HepG2 (cell line): Measurements from ENCODE around the gene BIN1. TPM values are rescaled to one million over a fixed set of nuclear protein-coding genes. Genes with fewer than 3 reads are reported as not detected.

Source experiments
- ATF4 ChIP-seq, 2 experiments: fragments of 450-650 bp in 1 of 2; sonication (generic) in 1 of 2; formaldehyde crosslinking; IDR thresholded peaks; 2 replicates each; pipeline versions ENCODE4 v1.5.0 to v1.8.0; 2020 to 2022; ENCODE audit warnings: mild to moderate bottlenecking in 1 of 2, missing genetic modification reagents in 1 of 2
- MAF1 ChIP-seq: sonication (generic); formaldehyde crosslinking; IDR thresholded peaks from 2 replicates; pipeline ENCODE4 v1.5.0; 2020; ENCODE audit warnings: missing genetic modification reagents, borderline replicate concordance
- MEIS2 ChIP-seq: sonication (generic); formaldehyde crosslinking; IDR thresholded peaks from 2 replicates; pipeline ENCODE4 v1.9.0; 2021; ENCODE audit warnings: mild to moderate bottlenecking, missing genetic modification reagents
- MIER2 ChIP-seq: IDR thresholded peaks from 2 replicates; pipeline ENCODE4 v1.6.1; 2016; ENCODE audit warnings: missing biosample characterization, missing genetic modification reagents
- NFKB2 ChIP-seq: sonication (generic); formaldehyde crosslinking; IDR thresholded peaks from 2 replicates; pipeline ENCODE4 v1.4.0; 2020; ENCODE audit warnings: missing genetic modification reagents, borderline replicate concordance
- NONO ChIP-seq, 2 experiments: fragments of 450-650 bp in 1 of 2; sonication (generic) in 1 of 2; formaldehyde crosslinking in 1 of 2; IDR thresholded peaks in 1 of 2; conservative IDR thresholded peaks in 1 of 2; 2 replicates each; pipeline versions ENCODE4 v1.6.1 to v1.8.0; 2017 to 2022; ENCODE audit warnings: mild to moderate bottlenecking in 1 of 2, missing genetic modification reagents in 1 of 2, moderate library complexity in 1 of 2
- SNAPC4 ChIP-seq: sonication (generic); formaldehyde crosslinking; IDR thresholded peaks from 2 replicates; pipeline ENCODE4 v1.4.0; 2020; ENCODE audit warnings: mild to moderate bottlenecking, missing genetic modification reagents
- SSRP1 ChIP-seq: IDR thresholded peaks from 2 replicates; pipeline ENCODE4 v1.6.1; 2016; ENCODE audit warnings: control low read depth
- SYNCRIP ChIP-seq: fragments of 200-400 bp; formaldehyde crosslinking; IDR thresholded peaks from 2 replicates; pipeline ENCODE4 v1.6.1; 2018; ENCODE audit warnings: mild to moderate bottlenecking, low read depth, low read length; ENCODE audit not compliant: insufficient read depth
- ZNF124 ChIP-seq: sonication (generic); formaldehyde crosslinking; IDR thresholded peaks from 2 replicates; pipeline ENCODE4 v1.4.0; 2020; ENCODE audit warnings: missing genetic modification reagents
- ZNF354B ChIP-seq: sonication (generic); formaldehyde crosslinking; IDR thresholded peaks from 2 replicates; pipeline ENCODE4 v1.8.0; 2022; ENCODE audit warnings: mild to moderate bottlenecking, missing genetic modification reagents
- ZNF44 ChIP-seq: sonication (generic); formaldehyde crosslinking; IDR thresholded peaks from 2 replicates; pipeline ENCODE4 v1.5.1; 2020; ENCODE audit warnings: mild to moderate bottlenecking, missing genetic modification reagents
- polyA plus RNA-seq, 8 experiments: library from polyadenylated mRNA; depleted of rRNA in 3 of 8; stranded (reverse) in 7 of 8; unstranded in 1 of 8; fragments of >200 nt; fragmentation: Illumina TruSeq in 4 of 8; extraction: Trizol in 4 of 8; gene quantifications; 2 replicates each; pipeline versions ENCODE4 v1.2.1 to v1.2.3, GENCODE V29; 2011 to 2016; ENCODE audit warnings: low read depth in 4 of 8, missing spikeins in 1 of 8, mixed read lengths in 1 of 8; ENCODE audit not compliant: insufficient read depth in 1 of 8
- total RNA-seq, 5 experiments: library from RNA; depleted of rRNA; stranded (reverse); fragments of >200 nt; fragmentation: Illumina TruSeq; extraction: Trizol; gene quantifications; 2 replicates each; pipeline ENCODE4 v1.2.3, GENCODE V29; 2016; ENCODE audit warnings: low read depth in 1 of 5
- TF ChIP-seq, protein P1 (sequence below): sonication (generic); formaldehyde crosslinking; IDR thresholded peaks from 2 replicates; pipeline ENCODE4 v1.4.0; 2020; ENCODE audit warnings: missing genetic modification reagents
- TF ChIP-seq, protein P2 (sequence below): sonication (generic); formaldehyde crosslinking; IDR thresholded peaks from 2 replicates; pipeline ENCODE4 v1.8.0; 2022; ENCODE audit warnings: mild to moderate bottlenecking, missing genetic modification reagents, borderline replicate concordance
- TF ChIP-seq, protein P3 (sequence below): sonication (generic); formaldehyde crosslinking; IDR thresholded peaks from 2 replicates; pipeline ENCODE4 v1.4.0; 2020; ENCODE audit warnings: missing genetic modification reagents

The BIN1 gene
- total and polyA plus RNA-seq, 2 of the 13 experiments (the other 11 are each of a cell fraction or from before 2014, with no cell fraction given), result 0.93 to 1.2 TPM

GRCh38 chr2:127106457-127106990 lies 430 bp downstream of the BIN1 start (continued):
- no peak for TF ChIP-seq MEIS2 (CRISPR knock-in tag)
- TF ChIP-seq SNAPC4 (CRISPR knock-in tag), result no peak
- TF ChIP-seq MAF1 (CRISPR knock-in tag), result no peak
- TF ChIP-seq NONO (IDR thresholded peaks at IDR 0.05), result no peak
- TF ChIP-seq NONO (CRISPR knock-in tag; conservative IDR thresholded peaks at IDR 0.05), result no peak
- TF ChIP-seq SYNCRIP, result no peak
- no peak for TF ChIP-seq ZNF44 (CRISPR knock-in tag)
- no peak for TF ChIP-seq SSRP1
- no peak for TF ChIP-seq MIER2 (CRISPR knock-in tag)
- no peak for TF ChIP-seq ATF4 (CRISPR knock-in tag; IDR thresholded peaks at IDR 0.05)
- TF ChIP-seq, protein P1, sequence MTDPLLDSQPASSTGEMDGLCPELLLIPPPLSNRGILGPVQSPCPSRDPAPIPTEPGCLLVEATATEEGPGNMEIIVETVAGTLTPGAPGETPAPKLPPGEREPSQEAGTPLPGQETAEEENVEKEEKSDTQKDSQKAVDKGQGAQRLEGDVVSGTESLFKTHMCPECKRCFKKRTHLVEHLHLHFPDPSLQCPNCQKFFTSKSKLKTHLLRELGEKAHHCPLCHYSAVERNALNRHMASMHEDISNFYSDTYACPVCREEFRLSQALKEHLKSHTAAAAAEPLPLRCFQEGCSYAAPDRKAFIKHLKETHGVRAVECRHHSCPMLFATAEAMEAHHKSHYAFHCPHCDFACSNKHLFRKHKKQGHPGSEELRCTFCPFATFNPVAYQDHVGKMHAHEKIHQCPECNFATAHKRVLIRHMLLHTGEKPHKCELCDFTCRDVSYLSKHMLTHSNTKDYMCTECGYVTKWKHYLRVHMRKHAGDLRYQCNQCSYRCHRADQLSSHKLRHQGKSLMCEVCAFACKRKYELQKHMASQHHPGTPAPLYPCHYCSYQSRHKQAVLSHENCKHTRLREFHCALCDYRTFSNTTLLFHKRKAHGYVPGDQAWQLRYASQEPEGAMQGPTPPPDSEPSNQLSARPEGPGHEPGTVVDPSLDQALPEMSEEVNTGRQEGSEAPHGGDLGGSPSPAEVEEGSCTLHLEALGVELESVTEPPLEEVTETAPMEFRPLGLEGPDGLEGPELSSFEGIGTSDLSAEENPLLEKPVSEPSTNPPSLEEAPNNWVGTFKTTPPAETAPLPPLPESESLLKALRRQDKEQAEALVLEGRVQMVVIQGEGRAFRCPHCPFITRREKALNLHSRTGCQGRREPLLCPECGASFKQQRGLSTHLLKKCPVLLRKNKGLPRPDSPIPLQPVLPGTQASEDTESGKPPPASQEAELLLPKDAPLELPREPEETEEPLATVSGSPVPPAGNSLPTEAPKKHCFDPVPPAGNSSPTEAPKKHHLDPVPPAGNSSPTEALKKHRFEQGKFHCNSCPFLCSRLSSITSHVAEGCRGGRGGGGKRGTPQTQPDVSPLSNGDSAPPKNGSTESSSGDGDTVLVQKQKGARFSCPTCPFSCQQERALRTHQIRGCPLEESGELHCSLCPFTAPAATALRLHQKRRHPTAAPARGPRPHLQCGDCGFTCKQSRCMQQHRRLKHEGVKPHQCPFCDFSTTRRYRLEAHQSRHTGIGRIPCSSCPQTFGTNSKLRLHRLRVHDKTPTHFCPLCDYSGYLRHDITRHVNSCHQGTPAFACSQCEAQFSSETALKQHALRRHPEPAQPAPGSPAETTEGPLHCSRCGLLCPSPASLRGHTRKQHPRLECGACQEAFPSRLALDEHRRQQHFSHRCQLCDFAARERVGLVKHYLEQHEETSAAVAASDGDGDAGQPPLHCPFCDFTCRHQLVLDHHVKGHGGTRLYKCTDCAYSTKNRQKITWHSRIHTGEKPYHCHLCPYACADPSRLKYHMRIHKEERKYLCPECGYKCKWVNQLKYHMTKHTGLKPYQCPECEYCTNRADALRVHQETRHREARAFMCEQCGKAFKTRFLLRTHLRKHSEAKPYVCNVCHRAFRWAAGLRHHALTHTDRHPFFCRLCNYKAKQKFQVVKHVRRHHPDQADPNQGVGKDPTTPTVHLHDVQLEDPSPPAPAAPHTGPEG, result no peak
- no peak for TF ChIP-seq ZNF124 (CRISPR knock-in tag)
- TF ChIP-seq NFKB2, result 0 out of 2 replicates have a peak, but pooled peaks have one; percentile 6
- TF ChIP-seq, protein P2, sequence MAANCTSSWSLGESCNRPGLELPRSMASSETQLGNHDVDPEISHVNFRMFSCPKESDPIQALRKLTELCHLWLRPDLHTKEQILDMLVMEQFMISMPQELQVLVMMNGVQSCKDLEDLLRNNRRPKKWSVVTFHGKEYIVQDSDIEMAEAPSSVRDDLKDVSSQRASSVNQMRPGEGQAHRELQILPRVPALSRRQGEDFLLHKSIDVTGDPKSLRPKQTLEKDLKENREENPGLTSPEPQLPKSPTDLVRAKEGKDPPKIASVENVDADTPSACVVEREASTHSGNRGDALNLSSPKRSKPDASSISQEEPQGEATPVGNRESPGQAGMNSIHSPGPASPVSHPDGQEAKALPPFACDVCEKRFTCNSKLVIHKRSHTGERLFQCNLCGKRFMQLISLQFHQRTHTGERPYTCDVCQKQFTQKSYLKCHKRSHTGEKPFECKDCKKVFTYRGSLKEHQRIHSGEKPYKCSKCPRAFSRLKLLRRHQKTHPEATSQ (CRISPR knock-in tag), result no peak
- no peak for TF ChIP-seq ZNF354B (CRISPR knock-in tag)
- TF ChIP-seq, protein P3, sequence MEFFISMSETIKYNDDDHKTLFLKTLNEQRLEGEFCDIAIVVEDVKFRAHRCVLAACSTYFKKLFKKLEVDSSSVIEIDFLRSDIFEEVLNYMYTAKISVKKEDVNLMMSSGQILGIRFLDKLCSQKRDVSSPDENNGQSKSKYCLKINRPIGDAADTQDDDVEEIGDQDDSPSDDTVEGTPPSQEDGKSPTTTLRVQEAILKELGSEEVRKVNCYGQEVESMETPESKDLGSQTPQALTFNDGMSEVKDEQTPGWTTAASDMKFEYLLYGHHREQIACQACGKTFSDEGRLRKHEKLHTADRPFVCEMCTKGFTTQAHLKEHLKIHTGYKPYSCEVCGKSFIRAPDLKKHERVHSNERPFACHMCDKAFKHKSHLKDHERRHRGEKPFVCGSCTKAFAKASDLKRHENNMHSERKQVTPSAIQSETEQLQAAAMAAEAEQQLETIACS (CRISPR knock-in tag), result no peak
